CD4-positive, alpha-beta T cell treated with Interleukin-15 for 1 hour (primary cell): ENCODE results near the gene GRHL1.
A peak's percentile ranks its signal among the peaks of the same experiment; 100 is the strongest.

Experiments used
- DNase-seq: peaks from one replicate; pipeline ENCODE4 v3.0.0-alpha.2; 2020

Gene GRHL1

GRCh38 chr2:10043906-10044601 lies 92.6 kb downstream of the GRHL1 start:
- peak; percentile 95 for DNase-seq

GRCh38 chr2:10045561-10046355 lies 94.3 kb downstream of the GRHL1 start:
- DNase-seq = no peak

DNA sequence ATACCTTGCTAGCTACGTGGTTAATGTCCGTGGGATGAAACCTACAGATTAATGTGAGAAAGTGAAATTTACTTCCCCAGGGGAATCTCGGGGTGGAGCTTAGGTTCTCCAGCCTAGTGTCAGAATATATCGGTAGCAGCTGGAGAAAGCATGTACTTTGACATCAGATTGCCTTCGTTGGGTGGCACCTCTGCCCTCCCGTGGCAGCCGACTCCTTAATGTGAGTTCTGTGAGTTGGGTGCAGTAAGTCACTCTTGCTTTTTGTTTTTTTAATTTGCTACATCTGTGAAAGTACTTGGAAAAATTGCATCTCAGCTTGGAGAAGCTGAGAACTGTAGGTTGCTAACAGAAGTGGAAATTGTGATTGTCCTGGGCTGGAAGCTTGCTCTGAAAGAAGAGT lies 95.4 kb downstream of the GRHL1 start:
- DNase-seq = no peak

DNA sequence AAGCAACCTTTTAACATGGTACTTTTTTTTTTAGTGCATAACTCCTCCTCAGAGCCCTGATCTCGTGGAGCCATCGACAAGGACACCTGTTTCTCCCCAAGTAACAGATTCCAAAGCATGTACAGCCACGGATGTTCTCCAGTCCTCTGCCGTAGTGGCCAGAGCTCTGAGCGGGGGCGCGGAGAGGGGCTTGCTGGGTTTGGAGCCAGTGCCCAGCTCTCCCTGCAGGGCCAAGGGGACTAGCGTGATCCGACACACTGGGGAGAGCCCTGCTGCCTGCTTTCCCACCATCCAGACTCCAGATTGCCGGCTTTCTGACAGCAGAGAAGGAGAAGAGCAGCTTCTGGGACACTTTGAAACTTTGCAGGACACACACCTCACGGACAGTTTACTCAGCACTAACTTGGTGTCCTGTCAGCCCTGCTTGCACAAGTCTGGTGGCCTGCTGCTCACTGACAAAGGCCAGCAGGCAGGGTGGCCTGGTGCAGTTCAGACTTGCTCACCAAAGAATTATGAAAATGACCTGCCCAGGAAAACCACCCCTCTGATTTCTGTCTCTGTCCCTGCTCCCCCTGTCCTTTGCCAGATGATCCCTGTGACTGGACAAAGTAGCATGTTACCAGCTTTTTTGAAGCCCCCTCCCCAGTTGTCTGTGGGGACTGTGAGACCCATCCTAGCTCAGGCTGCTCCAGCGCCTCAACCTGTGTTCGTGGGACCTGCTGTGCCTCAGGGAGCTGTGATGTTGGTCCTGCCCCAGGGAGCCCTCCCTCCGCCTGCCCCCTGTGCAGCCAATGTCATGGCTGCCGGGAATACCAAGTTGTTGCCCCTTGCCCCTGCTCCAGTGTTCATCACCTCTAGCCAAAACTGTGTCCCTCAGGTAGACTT lies 96.4 kb downstream of the GRHL1 start:
- DNase-seq = no peak

- no peak for DNase-seq
Measured at GRCh38 chr2:10048501-10049171, 97.1 kb downstream of the GRHL1 start.
